PC-3 (cell line): ENCODE data around the gene NDUFB10.

ENCODE experiments used
- EZH2 ChIP-seq: fragments of 300-600 bp; sonication (generic); IDR thresholded peaks from one replicate; pipeline ENCODE4 v1.6.1; 2017; ENCODE audit warnings: antibody characterized with exemption, mild to moderate bottlenecking, low read length; ENCODE audit not compliant: unreplicated experiment
- TF ChIP-seq, protein P1 (sequence below): fragments of 300-600 bp; sonication (generic); conservative IDR thresholded peaks from 2 replicates; pipeline ENCODE4 v1.5.1; 2017; ENCODE audit warnings: antibody characterized with exemption, low read depth, mild to moderate bottlenecking, low read length

DNA sequence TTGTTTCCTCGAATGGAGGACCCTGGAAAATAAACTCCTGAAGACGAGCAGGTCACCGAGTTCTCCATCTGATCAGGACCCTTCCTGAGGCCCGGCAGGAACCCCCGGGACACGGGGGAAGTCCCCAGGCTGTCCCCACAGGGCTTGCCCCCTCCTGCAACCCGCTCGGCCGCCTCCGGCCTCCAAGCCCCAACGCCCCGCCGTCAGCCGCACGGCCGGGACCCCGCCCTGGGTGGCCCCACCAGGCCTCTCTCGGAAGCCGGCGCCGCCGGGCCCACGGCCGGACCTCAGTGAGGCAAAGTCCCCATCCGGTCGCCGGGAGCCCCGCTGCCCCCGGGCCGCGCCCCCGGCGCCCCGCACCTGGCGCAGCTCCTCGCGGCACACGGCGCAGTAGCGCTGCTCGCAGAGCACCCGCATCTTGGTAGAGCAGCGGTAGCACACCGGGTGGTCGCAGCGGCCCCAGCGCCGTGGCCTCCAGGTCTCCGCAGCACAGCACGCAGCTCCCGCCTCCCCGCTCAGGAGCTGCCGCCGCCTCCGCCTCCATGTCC lies 49.9 kb downstream of the NDUFB10 start:
- TF ChIP-seq, protein P1, sequence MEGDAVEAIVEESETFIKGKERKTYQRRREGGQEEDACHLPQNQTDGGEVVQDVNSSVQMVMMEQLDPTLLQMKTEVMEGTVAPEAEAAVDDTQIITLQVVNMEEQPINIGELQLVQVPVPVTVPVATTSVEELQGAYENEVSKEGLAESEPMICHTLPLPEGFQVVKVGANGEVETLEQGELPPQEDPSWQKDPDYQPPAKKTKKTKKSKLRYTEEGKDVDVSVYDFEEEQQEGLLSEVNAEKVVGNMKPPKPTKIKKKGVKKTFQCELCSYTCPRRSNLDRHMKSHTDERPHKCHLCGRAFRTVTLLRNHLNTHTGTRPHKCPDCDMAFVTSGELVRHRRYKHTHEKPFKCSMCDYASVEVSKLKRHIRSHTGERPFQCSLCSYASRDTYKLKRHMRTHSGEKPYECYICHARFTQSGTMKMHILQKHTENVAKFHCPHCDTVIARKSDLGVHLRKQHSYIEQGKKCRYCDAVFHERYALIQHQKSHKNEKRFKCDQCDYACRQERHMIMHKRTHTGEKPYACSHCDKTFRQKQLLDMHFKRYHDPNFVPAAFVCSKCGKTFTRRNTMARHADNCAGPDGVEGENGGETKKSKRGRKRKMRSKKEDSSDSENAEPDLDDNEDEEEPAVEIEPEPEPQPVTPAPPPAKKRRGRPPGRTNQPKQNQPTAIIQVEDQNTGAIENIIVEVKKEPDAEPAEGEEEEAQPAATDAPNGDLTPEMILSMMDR: no peak
- TF ChIP-seq EZH2: no peak
